ENCODE measurements around the gene COQ5. TPM values are rescaled to one million over a fixed set of nuclear protein-coding genes. Genes with fewer than 3 reads are reported as not detected.
"Not testable (repeated sequence)": the region's sequence is repeated elsewhere in the genome, so short reads cannot be mapped to it uniquely, and the experiment has no call there.

COQ5 gene
- total and polyA plus RNA-seq, 2 experiments from 2014 or later, result 30.7 to 32.6 TPM

DNA sequence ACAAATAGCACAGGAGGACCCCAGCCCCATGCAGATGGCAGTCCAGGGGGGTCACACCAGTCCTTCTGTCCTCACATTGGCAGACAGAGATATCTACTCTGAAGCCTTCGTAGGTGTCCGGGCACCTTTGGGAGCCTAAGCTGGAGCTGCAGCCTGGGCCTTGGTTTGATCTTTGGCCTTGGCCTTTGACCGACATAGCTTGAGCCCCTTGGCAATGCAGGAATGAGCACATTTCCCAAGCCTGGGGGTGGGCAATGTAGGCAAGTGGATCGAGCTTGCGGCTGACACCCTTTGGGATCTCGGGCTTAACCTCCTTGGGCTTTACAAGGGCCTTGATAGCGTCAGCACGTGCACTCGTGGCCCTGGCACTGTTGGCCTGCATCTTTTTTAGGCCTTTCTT lies 6.4 kb downstream of the COQ5 start:
- TF ChIP-seq CREB1 (CRISPR knock-in tag; IDR thresholded peaks at IDR 0.05; ENCODE audit: low read depth) (no peak), JUNB (IDR thresholded peaks at IDR 0.05; ENCODE audit: unreplicated experiment) (no peak), EZH2 (IDR thresholded peaks at IDR 0.05; ENCODE audit: low read depth, unreplicated experiment) (no peak), EZH2phosphoT487 (IDR thresholded peaks at IDR 0.05; ENCODE audit: unreplicated experiment) (no peak), NANOG (IDR thresholded peaks at IDR 0.05; ENCODE audit: borderline replicate concordance) (no peak), STAT1 (IDR thresholded peaks at IDR 0.05; ENCODE audit: unreplicated experiment) (no peak), ZNF331 (CRISPR knock-in tag; IDR thresholded peaks at IDR 0.05; ENCODE audit: low read depth) (no peak)
- TF ChIP-seq, protein P1, sequence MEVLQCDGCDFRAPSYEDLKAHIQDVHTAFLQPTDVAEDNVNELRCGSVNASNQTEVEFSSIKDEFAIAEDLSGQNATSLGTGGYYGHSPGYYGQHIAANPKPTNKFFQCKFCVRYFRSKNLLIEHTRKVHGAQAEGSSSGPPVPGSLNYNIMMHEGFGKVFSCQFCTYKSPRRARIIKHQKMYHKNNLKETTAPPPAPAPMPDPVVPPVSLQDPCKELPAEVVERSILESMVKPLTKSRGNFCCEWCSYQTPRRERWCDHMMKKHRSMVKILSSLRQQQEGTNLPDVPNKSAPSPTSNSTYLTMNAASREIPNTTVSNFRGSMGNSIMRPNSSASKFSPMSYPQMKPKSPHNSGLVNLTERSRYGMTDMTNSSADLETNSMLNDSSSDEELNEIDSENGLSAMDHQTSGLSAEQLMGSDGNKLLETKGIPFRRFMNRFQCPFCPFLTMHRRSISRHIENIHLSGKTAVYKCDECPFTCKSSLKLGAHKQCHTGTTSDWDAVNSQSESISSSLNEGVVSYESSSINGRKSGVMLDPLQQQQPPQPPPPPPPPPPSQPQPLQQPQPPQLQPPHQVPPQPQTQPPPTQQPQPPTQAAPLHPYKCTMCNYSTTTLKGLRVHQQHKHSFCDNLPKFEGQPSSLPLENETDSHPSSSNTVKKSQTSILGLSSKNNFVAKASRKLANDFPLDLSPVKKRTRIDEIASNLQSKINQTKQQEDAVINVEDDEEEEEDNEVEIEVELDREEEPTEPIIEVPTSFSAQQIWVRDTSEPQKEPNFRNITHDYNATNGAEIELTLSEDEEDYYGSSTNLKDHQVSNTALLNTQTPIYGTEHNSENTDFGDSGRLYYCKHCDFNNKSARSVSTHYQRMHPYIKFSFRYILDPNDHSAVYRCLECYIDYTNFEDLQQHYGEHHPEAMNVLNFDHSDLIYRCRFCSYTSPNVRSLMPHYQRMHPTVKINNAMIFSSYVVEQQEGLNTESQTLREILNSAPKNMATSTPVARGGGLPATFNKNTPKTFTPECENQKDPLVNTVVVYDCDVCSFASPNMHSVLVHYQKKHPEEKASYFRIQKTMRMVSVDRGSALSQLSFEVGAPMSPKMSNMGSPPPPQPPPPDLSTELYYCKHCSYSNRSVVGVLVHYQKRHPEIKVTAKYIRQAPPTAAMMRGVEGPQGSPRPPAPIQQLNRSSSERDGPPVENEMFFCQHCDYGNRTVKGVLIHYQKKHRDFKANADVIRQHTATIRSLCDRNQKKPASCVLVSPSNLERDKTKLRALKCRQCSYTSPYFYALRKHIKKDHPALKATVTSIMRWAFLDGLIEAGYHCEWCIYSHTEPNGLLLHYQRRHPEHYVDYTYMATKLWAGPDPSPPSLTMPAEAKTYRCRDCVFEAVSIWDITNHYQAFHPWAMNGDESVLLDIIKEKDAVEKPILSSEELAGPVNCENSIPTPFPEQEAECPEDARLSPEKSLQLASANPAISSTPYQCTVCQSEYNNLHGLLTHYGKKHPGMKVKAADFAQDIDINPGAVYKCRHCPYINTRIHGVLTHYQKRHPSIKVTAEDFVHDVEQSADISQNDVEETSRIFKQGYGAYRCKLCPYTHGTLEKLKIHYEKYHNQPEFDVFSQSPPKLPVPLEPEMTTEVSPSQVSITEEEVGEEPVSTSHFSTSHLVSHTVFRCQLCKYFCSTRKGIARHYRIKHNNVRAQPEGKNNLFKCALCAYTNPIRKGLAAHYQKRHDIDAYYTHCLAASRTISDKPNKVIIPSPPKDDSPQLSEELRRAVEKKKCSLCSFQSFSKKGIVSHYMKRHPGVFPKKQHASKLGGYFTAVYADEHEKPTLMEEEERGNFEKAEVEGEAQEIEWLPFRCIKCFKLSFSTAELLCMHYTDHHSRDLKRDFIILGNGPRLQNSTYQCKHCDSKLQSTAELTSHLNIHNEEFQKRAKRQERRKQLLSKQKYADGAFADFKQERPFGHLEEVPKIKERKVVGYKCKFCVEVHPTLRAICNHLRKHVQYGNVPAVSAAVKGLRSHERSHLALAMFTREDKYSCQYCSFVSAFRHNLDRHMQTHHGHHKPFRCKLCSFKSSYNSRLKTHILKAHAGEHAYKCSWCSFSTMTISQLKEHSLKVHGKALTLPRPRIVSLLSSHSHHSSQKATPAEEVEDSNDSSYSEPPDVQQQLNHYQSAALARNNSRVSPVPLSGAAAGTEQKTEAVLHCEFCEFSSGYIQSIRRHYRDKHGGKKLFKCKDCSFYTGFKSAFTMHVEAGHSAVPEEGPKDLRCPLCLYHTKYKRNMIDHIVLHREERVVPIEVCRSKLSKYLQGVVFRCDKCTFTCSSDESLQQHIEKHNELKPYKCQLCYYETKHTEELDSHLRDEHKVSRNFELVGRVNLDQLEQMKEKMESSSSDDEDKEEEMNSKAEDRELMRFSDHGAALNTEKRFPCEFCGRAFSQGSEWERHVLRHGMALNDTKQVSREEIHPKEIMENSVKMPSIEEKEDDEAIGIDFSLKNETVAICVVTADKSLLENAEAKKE (CRISPR knock-in tag; IDR thresholded peaks at IDR 0.05), result no peak
- TF ChIP-seq, protein P2, sequence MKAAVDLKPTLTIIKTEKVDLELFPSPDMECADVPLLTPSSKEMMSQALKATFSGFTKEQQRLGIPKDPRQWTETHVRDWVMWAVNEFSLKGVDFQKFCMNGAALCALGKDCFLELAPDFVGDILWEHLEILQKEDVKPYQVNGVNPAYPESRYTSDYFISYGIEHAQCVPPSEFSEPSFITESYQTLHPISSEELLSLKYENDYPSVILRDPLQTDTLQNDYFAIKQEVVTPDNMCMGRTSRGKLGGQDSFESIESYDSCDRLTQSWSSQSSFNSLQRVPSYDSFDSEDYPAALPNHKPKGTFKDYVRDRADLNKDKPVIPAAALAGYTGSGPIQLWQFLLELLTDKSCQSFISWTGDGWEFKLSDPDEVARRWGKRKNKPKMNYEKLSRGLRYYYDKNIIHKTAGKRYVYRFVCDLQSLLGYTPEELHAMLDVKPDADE (IDR thresholded peaks at IDR 0.05), result no peak
- TF ChIP-seq, protein P3, sequence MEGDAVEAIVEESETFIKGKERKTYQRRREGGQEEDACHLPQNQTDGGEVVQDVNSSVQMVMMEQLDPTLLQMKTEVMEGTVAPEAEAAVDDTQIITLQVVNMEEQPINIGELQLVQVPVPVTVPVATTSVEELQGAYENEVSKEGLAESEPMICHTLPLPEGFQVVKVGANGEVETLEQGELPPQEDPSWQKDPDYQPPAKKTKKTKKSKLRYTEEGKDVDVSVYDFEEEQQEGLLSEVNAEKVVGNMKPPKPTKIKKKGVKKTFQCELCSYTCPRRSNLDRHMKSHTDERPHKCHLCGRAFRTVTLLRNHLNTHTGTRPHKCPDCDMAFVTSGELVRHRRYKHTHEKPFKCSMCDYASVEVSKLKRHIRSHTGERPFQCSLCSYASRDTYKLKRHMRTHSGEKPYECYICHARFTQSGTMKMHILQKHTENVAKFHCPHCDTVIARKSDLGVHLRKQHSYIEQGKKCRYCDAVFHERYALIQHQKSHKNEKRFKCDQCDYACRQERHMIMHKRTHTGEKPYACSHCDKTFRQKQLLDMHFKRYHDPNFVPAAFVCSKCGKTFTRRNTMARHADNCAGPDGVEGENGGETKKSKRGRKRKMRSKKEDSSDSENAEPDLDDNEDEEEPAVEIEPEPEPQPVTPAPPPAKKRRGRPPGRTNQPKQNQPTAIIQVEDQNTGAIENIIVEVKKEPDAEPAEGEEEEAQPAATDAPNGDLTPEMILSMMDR (conservative IDR thresholded peaks at IDR 0.05; ENCODE audit: low read depth in 2 of 2), result no peak
- no peak for DNase-seq (ENCODE audit: low spot score)
- H3K36me3 ChIP-seq (ENCODE audit: insufficient read depth), result no peaks in the 10 kb centered on the region
- Mint-ChIP-seq H3K4me1 (no peaks in the 10 kb centered on the region), H3K4me3 (no peak overlapping the region), H3K9me3 (no peaks in the 10 kb centered on the region), H3K36me3 (ENCODE audit: low read depth) (peaks cover 6% of the 10 kb centered on the region; the same call in 2 of the 3 replicates), H3K27ac (no peak overlapping the region), H3K27me3 (ENCODE audit: insufficient read depth, low read depth, poor library complexity) (no peaks in the 10 kb centered on the region)
- no peak overlapping the region for H3K27ac ChIP-seq (ENCODE audit: low read depth)
- H2AFZ ChIP-seq, result no peak overlapping the region
- H3K79me2 ChIP-seq (replicated peaks; ENCODE audit: insufficient read depth), result no peaks in the 10 kb centered on the region
- H3K4me2 ChIP-seq, result no peak overlapping the region
- ATAC-seq, result no peak
- H3K9me2 ChIP-seq (ENCODE audit: insufficient read depth), result no peaks in the 10 kb centered on the region
- H4K20me1 ChIP-seq (replicated peaks; ENCODE audit: insufficient read depth), result peaks cover 4% of the 10 kb centered on the region; the same call in 1 of the 2 replicates
- no peaks in the 10 kb centered on the region for H3F3A ChIP-seq (replicated peaks; ENCODE audit: low read depth)
- H3K4me1 ChIP-seq (ENCODE audit: insufficient read depth), result no peaks in the 10 kb centered on the region
- H3K27me3 ChIP-seq (ENCODE audit: insufficient read depth), result no peaks in the 10 kb centered on the region
- no peak overlapping the region for H3K4me3 ChIP-seq

DNA sequence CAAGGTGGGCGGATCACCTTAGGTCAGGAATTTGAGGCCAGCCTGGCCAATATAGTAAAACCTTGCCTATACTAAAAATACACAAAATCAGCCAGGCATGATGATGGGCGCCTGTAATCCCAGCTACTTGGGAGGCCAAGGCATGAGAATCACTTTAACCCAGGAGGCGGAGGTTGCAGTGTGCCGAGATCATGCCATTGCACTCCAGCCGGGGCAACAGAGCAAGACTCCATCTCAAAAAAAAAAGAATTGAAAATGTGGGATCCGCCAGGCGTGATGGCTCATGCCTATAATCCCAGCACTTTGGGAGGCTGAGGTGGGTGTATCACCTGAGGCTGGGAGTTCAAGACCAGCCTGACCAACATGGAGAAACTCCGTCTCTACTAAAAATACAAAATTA lies 9.6 kb downstream of the COQ5 start:
- not testable (repeated sequence) for ATAC-seq; H3K4me3 ChIP-seq; H3K27ac Mint-ChIP-seq; H3K27me3 ChIP-seq (ENCODE audit: insufficient read depth); H3K9me2 ChIP-seq (ENCODE audit: insufficient read depth); H3K4me1 Mint-ChIP-seq; DNase-seq (ENCODE audit: low spot score); H3K27me3 Mint-ChIP-seq (ENCODE audit: insufficient read depth, low read depth, poor library complexity); H3K4me2 ChIP-seq; H3F3A ChIP-seq (replicated peaks; ENCODE audit: low read depth); H3K9me3 Mint-ChIP-seq; H3K4me3 Mint-ChIP-seq; H3K27ac ChIP-seq (ENCODE audit: low read depth); H4K20me1 ChIP-seq (replicated peaks; ENCODE audit: insufficient read depth); H3K79me2 ChIP-seq (replicated peaks; ENCODE audit: insufficient read depth); H3K36me3 ChIP-seq (ENCODE audit: insufficient read depth); H3K4me1 ChIP-seq (ENCODE audit: insufficient read depth); H2AFZ ChIP-seq
- H3K36me3 Mint-ChIP-seq (ENCODE audit: low read depth), result peaks cover 14% of the 10 kb centered on the region

Measured in GM23338 (cell line).